ENCODE results near the gene ASS1.

Gene ASS1

DNA sequence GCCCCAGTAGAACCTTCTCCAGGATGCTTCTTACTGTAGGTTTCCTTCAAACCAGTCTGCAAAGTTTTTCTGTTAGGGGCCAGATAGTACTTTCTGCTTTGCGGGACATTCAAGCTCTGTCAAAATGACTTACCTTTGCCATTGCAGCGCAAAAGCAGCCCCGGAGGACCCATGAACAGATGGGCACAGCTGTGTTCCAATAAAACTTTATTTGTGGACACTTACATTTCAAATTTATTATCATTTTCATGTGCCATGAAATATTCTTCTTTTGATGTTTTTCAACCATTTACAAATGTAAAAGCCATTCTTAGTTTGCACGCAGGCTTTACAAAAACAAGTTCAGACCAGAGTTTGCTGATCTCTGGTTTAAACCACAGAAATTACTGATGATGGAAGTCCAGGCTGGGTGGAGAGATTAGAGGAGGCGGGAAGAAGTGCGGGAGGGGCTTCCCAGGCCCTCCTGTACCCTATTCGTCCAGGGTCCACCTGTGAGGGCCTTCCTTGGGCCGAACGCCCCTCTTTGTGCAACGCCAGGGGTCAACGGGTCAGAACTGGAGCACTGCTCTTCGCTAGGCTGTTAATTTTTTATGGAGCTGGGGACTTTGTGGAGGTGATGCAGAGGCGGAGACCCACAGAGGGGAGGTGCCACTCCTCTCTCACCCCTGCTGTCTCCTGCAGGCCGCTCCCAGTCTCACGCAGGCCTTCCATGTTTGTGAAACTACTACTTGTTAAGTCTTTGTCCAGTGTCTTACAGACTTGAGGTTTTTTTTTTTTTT lies 7.6 kb upstream of the ASS1 start:
- DNase-seq: no peak

DNA sequence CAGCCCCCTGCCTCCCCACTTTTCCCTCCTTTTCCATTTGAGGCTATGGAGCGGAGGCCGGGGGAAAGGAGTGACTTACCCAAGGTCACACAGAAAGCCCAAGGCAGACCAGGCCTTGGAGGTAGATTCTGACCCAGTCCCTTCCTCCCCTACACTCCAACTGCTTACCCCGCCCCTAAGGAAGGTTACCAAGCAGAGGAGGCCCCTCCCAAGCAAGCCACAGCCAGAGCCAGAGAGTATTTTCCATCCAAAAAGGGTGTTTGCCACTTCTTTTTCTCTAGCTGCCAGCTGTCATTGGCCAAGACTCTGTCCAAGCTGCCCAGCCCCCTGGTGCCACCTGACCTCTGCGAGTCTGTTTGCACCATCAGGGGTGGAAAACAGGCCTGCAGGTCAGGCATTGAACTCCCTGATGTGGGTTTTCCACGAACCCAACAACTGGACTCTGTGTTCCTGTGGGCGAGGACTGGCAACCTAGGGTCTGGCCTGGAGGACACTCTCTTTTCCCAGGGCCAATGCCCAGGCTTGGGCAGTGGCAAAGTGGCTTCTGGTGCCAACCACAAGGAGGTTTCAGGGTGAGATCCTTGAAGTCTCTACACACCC lies 6.3 kb upstream of the ASS1 start:
- DNase-seq: no peak

DNA sequence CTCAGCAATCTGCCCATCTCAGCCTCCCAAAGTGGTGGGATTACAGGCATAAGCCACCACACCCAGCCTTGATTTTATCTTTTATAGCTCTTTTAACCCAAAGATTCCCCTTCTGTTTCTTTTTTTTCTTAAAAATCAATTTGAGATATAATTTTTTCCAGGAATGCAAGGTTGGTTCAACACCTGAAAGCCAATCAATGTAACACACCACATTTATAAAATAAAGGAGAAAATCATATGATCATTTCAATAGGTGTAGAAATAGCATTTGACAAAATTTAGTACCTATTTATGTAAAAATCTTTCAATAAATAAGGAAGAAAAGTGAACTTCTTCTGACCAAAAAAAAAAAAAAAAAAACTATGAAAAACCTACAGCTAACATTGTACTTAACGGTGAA lies 3.7 kb upstream of the ASS1 start:
- DNase-seq: no peak

DNA sequence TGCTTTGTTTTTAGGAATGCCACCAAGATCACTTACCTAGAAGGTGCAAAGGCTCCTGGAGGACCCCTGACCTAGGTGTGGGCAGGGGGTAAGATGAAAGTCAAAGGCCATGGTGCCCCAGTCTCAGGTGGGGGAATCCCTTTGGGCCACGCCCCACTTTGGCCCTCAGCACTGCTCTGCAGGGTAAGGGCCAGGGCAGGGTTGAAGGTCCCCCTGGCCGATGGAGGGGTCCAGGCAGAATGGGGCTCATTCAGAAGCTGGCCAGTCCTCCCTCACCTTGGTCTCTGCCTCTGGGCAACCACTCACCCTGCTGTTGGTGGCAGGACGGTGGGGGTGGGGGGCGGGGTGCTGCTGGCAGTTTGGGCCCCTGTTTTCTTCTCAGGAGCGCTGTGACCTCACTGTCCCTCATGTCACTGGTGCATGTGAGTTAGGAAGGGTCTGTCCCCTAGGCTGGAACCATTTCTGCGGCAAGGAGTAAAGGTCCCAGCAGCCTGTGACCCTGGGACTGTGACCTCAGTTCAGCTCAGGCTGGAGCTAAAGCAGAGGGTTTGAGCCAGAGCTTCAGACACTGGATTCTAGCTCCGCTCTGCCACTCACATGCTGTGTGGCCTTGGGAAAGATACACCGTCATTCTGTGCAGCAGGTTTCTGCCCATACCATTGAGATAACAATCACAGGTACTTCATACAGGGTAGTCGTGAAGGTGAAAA lies 1.9 kb upstream of the ASS1 start:
- DNase-seq: no peak

DNA sequence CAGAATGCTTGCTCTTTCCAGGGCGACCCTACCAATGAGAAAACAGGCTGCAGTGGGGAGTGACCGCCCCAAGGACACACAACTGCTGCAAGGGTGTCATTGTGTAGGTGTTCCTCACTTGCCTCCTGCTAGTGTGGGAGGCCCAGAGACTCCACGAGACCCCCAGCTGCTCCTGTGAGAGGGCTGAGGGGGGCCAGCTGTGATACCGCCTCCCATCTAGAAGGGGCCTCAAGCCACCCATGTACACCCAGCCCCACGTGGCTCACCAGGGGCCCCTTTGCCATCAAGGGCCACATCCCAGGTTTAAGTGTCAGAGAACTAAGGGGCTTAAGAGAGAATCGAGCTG lies 1.3 kb upstream of the ASS1 start:
- no peak for DNase-seq

DNA sequence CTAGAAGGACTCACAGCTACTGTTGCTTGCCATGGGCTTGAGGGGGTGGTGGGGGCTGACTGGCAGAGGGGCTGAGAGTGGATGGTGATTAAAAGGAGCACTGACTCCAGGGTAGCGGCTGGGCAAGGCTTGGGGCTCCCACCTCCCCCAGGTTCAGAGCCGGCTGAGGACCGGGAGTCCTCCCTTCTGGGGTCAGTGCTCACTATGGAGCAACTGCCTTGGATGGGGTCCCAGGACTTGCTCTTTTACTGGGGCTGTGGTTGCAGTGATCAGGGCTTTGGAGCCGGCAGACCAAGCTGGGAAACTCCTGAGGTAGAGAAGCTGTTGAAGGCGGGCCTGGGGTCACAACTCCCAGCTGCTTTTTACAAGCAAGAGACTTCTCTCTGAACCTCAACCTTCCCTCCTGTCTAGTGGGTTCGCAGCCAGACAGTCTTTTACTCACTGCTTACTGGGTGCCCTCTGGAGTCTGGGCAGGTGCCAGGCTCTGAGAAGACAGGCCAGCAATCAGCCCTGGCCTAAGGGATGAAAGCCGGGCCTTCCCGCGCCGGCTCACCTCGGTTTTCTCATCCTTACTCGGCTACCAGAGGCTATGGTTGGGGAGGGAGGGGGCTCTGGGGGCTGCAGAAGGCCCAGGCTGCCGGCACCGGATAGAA lies 795 bp upstream of the ASS1 start:
- DNase-seq: no peak

DNA sequence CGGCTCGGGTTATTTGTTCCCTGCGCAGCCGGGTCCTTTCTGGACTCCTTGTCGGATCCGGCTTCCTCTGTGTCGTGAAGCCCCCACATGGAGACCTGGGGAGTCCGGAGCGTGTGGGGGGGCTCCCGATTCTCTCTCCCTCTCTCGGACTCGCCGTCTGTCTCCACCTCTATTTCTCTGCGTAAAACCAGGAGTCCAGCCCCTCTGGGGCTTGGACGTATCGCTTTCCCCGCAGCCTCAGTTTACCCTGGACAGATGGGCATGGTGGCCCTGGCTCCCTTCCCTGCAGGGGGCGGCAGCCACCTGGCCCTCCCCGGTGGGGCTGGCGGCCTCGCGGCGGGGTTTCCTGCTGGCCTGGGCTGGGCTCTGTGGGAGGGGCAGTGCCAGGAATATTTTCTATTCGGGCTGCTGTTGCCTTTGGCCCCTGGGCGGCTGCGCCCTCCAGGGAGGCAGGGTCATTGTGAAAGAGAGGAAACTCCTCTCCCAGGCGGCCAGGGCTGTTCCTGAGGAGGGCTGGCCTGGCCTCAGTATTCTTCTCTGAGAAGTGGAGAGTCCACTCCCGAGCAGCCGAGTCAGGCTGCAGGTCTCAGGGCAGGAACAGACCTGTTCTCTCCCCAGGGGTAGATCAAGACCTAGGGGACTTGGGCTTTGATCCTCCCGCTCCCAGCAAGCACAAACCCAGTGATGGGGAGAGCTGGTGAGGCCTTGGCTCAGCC lies 665 bp downstream of the ASS1 start:
- no peak for DNase-seq

DNA sequence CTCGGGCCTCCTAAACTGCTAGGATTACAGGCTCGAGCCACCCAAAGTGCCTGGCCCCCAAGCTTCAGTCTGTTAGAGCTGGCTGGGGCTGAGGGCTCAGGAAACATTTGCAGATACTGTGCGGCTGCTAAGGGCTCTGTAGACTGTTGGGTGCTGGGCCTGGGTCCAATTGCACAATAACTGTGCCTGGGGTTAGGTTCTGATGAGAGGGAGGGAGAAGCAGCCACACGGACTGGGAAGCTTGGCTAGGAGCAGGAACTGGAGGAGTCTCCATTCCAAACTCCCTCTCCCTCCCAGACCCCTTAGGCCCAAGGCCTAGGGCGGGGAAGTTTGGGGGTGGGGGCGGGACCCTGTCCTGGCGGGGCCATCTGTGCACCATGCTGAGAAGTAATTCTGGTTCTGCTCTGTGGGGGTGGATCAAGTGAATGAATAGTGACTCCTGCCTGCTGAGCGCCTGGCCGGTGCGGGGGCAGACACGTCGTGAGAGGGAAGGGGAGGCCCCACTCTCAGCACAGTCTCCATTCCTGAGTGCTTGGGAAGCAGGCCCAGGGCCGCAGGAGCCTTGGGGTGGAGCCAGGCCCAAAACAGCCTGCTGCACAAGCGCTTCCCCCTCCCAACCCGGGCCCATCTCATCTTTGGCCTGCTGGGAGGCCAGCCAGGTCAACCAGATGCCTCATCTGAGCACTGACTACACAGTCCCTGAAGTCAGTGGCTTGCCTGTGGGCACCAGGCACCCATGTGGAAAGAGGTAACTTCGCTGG lies 1.5 kb downstream of the ASS1 start:
- no peak for DNase-seq

DNA sequence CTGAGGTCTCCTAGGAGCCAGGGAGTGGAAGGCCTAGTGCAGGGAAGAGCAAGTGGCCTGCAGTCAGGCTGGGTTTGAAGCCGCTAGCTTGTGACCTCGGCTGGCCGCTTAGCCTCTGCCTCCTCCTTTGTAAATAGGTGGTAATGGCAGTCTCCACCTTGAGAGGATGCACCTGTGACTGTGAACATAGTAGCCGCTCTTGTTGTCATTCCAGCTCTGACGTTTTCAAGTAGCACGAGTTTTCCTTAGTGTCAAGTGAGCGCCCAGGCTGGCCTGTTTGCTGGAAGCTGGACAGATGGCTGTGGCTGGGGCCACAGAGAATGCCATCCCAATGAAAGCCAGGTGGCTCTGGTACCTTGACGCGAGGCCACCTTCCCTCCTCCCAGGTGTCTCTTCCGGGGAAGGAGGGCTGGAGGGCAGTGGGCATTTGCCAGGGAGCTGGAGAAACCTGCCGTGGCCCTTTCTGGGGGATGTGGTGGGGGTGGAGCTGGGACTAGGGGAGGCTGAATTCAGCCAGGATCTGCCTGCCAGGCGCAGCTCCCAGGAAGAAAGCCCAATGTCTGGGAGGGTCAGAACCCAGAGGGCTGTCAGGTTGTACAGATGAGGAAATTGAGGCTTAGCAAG lies 2.5 kb downstream of the ASS1 start:
- DNase-seq: no peak

DNA sequence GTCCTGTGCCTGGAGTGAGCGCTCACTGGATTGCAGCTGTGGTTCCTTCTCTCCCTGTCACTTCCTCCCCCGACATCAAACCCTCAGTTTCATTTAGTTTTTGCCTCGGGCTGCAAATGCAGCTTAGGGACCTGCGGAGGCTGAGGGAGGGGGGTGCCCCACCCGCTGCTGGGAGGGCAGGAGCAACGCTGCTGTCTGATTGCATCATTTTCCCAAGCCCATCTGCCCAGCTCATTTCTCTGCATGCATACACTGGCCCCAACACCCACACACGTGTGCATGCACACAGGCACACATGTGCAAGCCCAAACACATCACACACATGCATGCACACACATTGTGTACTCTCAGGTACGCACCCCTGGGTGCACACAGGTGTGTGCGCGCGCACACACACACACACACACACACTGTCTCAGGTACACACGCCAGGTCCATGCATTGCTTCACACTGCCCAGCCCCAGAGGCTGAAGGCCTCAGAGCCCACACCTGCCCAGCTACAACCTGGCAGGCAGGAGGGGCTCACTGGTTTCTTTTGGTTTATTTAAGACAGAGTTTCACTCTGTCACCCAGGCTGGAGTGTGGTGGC lies 3.4 kb downstream of the ASS1 start:
- no peak for DNase-seq

DNA sequence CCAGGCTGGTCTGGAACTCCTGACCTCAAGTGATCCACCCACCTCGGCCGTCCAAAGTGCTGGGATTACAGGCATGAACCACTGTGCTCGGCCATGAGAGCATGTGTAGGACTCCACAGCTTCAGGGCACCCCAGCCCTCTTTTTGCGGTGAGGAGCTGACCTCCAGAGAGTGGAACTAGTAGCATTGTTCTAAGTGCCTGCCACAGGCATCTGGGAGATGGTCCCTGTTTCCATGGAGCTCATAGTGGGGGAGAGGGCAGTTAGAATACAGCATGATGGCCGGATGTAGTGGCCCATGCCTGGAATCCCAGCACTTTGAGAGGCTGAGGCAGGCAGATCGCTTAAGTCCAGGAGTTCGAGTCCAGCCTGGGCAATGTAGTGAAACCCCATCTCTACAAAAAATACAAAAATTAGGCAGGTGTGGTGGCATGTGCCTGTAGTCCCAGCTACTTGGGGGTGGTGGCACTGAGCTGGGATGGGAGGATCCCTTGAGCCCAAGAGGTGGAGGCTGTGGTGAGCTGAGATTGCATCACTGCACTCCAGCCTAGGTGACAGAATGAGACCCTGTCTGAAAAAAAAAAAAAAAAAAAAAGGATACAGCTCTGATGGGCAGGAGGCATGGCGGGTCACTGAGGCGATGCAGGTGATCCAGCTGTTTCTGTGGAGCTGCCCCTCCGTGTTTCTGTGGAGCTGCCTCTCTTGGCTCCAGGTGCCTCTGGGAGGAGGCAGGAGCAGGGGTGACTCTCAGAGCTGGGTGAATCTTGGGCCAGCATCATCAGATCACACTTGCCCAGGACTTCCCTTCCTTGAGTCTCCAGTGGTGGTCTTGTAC lies 4.2 kb downstream of the ASS1 start:
- DNase-seq: no peak

DNA sequence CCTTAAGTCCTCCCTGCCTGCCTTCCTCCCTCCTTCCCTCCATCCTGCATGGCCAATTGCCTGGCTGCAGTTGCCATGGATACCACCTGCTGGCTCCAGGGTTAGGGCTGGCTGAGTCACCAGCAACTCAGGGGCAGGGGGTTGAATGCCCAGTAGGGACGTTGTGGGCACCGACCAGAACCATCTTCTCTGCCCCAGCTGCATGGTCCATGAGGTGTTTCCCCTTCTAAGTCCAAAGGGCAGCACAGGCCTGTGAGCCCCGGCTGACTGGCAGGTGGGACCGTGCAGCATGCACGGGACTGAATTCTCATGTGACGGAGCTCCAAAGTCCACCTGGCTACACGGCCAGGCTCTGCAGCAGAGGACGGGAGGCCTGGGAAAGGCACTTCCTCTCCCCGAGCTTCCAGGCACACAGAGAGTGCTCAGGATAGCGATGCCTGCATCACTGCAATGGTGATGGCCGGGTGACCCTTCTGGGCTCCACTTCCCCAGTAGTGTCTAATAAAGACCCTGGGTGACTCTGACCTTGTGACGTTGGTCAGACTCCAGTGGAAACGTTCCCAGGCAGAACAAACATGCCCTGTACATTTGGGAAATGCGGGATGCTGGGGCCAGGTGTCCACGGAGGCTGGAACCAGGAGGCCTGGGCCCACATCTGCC lies 5.7 kb downstream of the ASS1 start:
- no peak for DNase-seq

DNA sequence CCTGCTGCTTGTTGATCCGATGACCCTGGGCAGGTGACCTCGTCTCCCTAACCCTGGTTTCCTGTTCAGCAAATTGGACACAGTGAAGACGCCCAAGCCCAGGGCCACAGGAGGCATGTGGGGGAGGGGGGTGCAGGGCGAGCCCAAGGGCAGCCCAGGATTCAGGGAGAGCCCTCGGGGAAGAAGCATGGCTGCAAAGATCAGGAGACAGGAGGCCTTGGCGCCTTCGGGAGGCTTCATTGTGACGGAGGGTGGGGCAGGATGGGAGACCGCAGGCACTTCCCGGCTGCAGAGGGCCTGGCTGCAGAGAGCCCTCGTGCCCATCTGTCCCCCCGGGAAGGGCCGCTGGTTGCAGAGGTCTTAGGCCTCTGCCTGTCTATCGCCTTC lies 6.2 kb downstream of the ASS1 start:
- DNase-seq: no peak

DNA sequence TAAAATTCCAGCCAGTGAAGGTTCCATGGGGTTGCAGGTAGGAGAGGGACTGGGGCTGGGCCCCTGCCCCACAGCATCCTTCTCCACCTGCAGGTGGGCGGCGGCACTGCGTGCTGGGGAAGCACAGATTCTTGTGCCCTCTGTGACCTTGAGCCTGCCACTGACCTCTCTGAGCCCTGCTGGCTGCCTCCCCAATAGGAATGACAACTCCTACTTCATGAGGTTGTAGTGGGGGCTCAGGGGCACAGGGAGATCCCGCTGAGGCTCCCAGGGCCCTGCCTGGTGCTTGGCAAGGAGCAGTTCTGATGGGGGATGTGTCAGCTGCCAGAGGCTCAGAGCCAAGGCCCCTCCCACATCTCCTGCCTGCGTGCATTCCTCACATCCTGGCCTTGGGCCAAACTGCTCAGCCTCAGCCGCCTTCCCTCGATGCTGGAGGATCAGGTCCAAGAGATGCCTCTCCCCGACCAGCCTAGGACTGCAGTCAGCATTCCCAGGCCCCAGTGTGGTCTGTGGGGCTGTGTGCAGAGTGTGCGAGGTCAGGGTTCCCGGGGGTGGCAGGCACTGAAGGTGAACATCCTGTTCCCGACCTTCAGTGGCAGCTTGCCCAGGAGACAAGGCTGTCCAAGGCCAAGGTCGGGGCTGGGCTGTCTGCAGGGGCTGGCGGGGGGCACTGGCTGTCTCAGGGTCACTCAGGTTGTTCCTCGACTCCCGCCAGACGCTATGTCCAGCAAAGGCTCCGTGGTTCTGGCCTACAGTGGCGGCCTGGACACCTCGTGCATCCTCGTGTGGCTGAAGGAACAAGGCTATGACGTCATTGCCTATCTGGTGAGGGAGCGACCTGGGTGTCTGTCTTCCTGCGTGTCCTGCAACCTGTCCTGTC lies 7.0 kb downstream of the ASS1 start:
- no peak for DNase-seq

DNA sequence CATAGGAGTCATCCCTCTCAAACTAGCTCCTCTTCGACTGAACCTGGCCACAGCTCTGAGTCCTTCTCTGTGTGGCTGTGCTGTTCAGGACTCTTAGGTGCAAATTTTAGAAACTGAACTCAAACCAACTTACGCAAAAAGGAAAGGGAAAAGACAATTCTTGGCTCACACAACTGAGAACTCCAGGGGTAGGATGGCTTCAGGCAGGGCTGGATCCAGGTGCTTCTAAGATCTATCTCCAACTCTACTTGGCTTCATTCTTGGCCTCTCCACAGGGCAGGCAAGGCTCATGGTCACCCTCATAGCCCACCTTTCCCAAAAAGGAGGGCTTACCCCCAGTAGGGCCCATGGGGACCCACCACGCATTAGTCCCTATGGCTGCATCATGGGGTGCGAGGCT lies 8.1 kb downstream of the ASS1 start:
- DNase-seq: no peak

DNA sequence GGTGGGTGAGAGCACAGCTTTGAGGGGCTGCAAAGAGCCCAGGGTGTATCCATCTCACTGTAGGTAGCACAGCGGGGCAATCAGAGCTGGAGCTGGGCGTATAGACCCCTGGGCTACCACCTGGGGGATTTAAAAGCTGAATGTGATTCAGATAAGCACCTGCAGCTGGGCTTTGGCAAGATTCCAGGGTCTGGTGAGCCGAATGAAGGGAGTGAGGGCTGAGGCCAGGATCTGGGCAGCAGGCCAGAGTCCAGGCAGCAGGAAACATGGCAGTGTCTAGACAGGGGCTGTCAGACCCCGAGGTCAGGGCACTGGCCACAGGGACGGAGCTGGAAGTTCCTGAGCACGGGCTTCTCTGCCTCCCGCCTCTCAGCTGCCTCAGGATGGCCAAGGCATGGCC lies 8.7 kb downstream of the ASS1 start:
- no peak for DNase-seq

DNA sequence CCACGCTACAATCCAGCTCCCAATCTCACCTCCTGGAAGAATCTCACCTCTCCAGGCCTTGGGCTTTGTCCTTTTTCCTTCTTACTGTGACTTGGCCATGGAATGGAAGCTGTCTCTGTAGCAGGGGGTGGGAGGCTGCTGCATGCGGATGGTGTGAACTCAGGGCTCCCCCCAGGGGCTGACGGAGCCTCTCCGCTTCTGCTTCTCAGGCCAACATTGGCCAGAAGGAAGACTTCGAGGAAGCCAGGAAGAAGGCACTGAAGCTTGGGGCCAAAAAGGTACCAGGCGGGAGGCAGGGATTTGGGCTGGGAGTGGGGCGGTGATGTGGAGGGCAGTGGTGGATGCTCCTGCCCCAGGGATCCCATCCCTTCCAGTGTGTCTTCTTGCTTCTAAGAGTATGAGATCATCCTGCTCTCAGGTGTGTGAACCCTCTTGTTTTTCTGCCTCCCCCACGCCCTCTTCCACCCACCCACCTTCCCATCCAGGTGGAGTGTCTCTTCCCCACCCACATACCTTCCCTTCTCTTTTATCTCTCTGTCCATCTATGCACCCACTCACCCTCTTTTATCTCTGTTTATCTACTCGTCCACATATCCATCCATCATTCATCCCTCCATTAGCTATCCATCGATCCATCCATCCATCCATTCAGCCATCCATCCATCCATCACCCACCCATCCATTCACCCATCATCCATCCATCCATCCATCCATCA lies 9.5 kb downstream of the ASS1 start:
- DNase-seq: no peak

DNA sequence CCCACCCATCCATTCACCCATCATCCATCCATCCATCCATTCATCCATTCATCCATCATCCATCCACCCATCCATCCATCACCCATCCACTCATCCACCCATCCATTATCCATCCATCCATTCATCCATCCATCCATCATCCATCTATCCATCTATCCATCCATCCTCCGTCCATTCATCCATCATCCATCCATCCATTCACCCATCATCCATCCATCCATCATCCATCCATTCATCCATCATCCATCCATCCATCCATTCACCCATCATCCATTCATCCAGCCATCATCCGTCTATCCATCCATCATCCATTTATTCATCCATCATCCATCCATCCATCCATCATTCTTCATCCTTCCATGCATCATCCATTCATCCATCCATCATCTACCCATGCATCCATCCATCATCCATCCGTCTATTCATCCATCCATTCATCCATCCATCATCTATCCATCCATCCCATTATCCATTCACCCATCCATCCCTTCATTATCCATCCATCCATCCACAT lies 10.1 kb downstream of the ASS1 start:
- no peak for DNase-seq

All from GF-D8 (cell line).